ENCODE results near the gene ACAT2. TPM values are rescaled to one million over a fixed set of nuclear protein-coding genes. Genes with fewer than 3 reads are reported as not detected.
"Not testable (repeated sequence)": the region's sequence is repeated elsewhere in the genome, so short reads cannot be mapped to it uniquely, and the experiment has no call there.

The ACAT2 gene
- total RNA-seq, 1 donor from 2014 or later, result 92.5 TPM

DNA sequence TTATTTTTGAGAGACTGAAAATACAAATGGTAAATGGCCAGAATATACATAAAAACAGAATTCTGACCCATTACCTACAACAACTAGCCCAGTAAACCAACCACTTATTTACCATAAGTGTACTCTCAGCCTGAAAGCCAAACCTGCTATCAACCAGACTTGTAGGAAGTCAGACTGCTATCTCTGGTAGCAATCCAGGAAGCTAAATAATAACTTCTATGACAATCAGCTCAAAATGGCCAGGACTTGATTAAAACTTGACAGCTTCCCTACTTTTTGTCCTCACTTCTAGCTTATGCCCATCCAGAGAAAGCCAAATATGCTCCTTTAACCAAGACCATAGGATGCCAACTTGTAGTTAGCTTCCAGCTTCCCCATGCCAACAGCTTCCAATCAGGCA lies 39.2 kb upstream of the ACAT2 start:
- Mint-ChIP-seq H3K4me1 (peaks cover 9% of the 10 kb centered on the region), H3K4me3 (no peak overlapping the region), H3K27ac (no peak overlapping the region), H3K27me3 (ENCODE audit: insufficient read depth, low read depth) (peaks cover 3% of the 10 kb centered on the region), H3K9me3 (no peaks in the 10 kb centered on the region), H3K36me3 (peaks cover 13% of the 10 kb centered on the region)
- Histone ChIP-seq H4K20me1 (ENCODE audit: low read depth) (peaks cover 6% of the 10 kb centered on the region), H3K4me1 (peaks cover 7% of the 10 kb centered on the region), H3F3A (ENCODE audit: low read depth) (peaks cover 21% of the 10 kb centered on the region), H3K4me2 (no peak overlapping the region), H3K36me3 (no peaks in the 10 kb centered on the region), H2AFZ (replicated peaks) (no peak overlapping the region), H3K27me3 (no peaks in the 10 kb centered on the region), H3K9ac (no peak overlapping the region), H3K27ac (no peak overlapping the region), H3K9me3 (ENCODE audit: low read depth) (no peaks in the 10 kb centered on the region), H3K79me2 (ENCODE audit: low read depth) (peaks cover 72% of the 10 kb centered on the region), H3K4me3 (no peak overlapping the region)
- no peak for DNase-seq (ENCODE audit: low spot score)
- TF ChIP-seq EZH2 (IDR thresholded peaks at IDR 0.05) (no peak), EZH2phosphoT487 (IDR thresholded peaks at IDR 0.05) (no peak)
- TF ChIP-seq, protein P1, sequence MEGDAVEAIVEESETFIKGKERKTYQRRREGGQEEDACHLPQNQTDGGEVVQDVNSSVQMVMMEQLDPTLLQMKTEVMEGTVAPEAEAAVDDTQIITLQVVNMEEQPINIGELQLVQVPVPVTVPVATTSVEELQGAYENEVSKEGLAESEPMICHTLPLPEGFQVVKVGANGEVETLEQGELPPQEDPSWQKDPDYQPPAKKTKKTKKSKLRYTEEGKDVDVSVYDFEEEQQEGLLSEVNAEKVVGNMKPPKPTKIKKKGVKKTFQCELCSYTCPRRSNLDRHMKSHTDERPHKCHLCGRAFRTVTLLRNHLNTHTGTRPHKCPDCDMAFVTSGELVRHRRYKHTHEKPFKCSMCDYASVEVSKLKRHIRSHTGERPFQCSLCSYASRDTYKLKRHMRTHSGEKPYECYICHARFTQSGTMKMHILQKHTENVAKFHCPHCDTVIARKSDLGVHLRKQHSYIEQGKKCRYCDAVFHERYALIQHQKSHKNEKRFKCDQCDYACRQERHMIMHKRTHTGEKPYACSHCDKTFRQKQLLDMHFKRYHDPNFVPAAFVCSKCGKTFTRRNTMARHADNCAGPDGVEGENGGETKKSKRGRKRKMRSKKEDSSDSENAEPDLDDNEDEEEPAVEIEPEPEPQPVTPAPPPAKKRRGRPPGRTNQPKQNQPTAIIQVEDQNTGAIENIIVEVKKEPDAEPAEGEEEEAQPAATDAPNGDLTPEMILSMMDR (IDR thresholded peaks at IDR 0.05), result no peak

DNA sequence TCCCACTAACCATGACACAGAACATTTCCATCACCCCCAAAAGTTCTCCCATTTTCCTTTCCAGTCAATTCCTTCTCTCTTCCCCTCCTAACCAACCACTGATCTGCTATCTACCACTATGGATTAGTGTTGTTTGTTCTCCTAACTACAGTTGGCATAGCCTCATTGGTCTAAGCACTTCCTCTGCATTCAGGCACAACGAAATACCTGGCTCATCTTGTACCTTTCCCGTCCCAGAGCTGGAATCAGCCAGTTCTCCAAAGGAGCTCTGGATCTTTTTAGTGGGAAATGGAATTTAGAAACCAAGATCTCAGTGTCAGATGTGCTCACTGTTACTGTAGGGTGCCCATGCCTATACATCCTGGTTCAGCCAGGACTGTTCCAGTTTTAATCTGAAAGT lies 38.6 kb upstream of the ACAT2 start:
- Histone ChIP-seq H3K4me2 (no peak overlapping the region), H3K9ac (no peak overlapping the region), H3K36me3 (no peaks in the 10 kb centered on the region), H2AFZ (replicated peaks) (no peak overlapping the region), H3K79me2 (ENCODE audit: low read depth) (peaks cover 78% of the 10 kb centered on the region), H4K20me1 (ENCODE audit: low read depth) (peaks cover 10% of the 10 kb centered on the region), H3F3A (ENCODE audit: low read depth) (peaks cover 27% of the 10 kb centered on the region), H3K27me3 (no peaks in the 10 kb centered on the region), H3K9me3 (ENCODE audit: low read depth) (no peaks in the 10 kb centered on the region), H3K4me1 (peaks cover 7% of the 10 kb centered on the region), H3K27ac (no peak overlapping the region), H3K4me3 (no peak overlapping the region)
- DNase-seq (ENCODE audit: low spot score), result no peak
- Mint-ChIP-seq H3K27me3 (ENCODE audit: insufficient read depth, low read depth) (peaks cover 3% of the 10 kb centered on the region), H3K4me3 (no peak overlapping the region), H3K4me1 (peaks cover 9% of the 10 kb centered on the region), H3K9me3 (no peaks in the 10 kb centered on the region), H3K27ac (no peak overlapping the region), H3K36me3 (peaks cover 13% of the 10 kb centered on the region)
- TF ChIP-seq EZH2 (IDR thresholded peaks at IDR 0.05), result no peak
- no peak for TF ChIP-seq EZH2phosphoT487 (IDR thresholded peaks at IDR 0.05)
- TF ChIP-seq, protein P1 (IDR thresholded peaks at IDR 0.05), result no peak

DNA sequence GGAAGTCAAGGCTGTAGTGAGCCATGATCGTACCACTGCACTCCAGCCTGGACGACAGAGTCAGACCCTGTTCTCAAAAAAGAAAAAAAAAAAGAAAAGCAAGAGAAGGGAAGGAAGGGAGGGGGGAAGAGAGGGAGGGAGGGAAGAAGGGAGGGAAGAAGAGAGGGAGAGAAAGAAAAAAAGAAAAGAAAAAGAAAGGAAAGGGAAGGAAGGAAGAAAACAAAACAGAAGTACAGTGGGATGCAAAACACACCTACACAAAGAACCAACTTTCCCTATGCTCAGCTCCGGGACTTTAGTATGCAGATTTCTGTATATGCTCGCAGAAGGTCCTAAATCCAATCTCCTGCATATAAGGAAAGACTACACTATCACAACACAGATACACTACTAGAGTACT lies 37.1 kb upstream of the ACAT2 start:
- Histone ChIP-seq H4K20me1 (ENCODE audit: low read depth) (peaks cover 22% of the 10 kb centered on the region), H3K27ac (no peak overlapping the region), H3K27me3 (no peaks in the 10 kb centered on the region), H3K4me1 (peaks cover 17% of the 10 kb centered on the region), H3K4me3 (no peak overlapping the region), H3K4me2 (no peak overlapping the region), H3K9ac (no peak overlapping the region), H3K79me2 (ENCODE audit: low read depth) (peaks cover 88% of the 10 kb centered on the region), H3K36me3 (no peaks in the 10 kb centered on the region), H3F3A (ENCODE audit: low read depth) (peaks cover 30% of the 10 kb centered on the region), H2AFZ (replicated peaks) (no peak overlapping the region), H3K9me3 (ENCODE audit: low read depth) (no peaks in the 10 kb centered on the region)
- Mint-ChIP-seq H3K9me3 (no peaks in the 10 kb centered on the region), H3K36me3 (peaks cover 16% of the 10 kb centered on the region), H3K4me1 (peaks cover 23% of the 10 kb centered on the region), H3K27me3 (ENCODE audit: insufficient read depth, low read depth) (peaks cover 3% of the 10 kb centered on the region), H3K27ac (no peak overlapping the region), H3K4me3 (peak overlapping the region; percentile 64)
- no peak for TF ChIP-seq EZH2phosphoT487 (IDR thresholded peaks at IDR 0.05)
- TF ChIP-seq EZH2 (IDR thresholded peaks at IDR 0.05), result no peak
- TF ChIP-seq, protein P1 (IDR thresholded peaks at IDR 0.05), result no peak
- DNase-seq (ENCODE audit: low spot score), result no peak

DNA sequence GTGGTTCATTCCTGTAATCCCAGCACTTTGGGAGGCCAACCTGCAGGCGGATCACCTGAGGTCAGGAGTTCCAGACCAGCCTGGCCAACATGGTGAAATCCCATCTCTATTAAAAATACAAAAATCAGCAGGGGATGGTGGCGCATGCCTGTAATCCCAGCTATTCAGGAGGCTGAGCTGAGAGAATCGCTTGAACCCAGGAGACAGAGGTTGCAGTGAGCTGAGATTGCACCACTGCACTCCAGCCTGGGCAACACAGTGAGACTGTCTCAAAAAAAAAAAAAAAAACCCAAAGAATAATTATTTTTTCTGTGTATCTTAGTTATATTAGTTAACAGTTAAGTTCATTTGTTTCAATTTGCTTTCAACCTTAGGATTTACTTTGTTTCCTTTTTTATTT lies 36.6 kb upstream of the ACAT2 start:
- H3K4me3 Mint-ChIP-seq, result peak overlapping the region; percentile 64
- H3K9ac ChIP-seq; DNase-seq (ENCODE audit: low spot score); H2AFZ ChIP-seq (replicated peaks); H3K27me3 Mint-ChIP-seq (ENCODE audit: insufficient read depth, low read depth); H3K27me3 ChIP-seq; H3K9me3 Mint-ChIP-seq; H3K9me3 ChIP-seq (ENCODE audit: low read depth); H3K36me3 ChIP-seq; H3K27ac Mint-ChIP-seq; H3K27ac ChIP-seq: not testable (repeated sequence)
- H3K4me1 Mint-ChIP-seq, result peaks cover 26% of the 10 kb centered on the region
- peaks cover 30% of the 10 kb centered on the region for H3F3A ChIP-seq (ENCODE audit: low read depth)
- H3K79me2 ChIP-seq (ENCODE audit: low read depth), result peaks cover 92% of the 10 kb centered on the region
- peak overlapping the region; percentile 97 for H3K4me2 ChIP-seq
- peak overlapping the region; percentile 97 for H3K4me3 ChIP-seq
- H3K4me1 ChIP-seq, result peaks cover 21% of the 10 kb centered on the region
- peaks cover 26% of the 10 kb centered on the region for H4K20me1 ChIP-seq (ENCODE audit: low read depth)
- H3K36me3 Mint-ChIP-seq, result peaks cover 17% of the 10 kb centered on the region
